ENCODE measurements around the gene HSPA12B.

HSPA12B gene

DNA sequence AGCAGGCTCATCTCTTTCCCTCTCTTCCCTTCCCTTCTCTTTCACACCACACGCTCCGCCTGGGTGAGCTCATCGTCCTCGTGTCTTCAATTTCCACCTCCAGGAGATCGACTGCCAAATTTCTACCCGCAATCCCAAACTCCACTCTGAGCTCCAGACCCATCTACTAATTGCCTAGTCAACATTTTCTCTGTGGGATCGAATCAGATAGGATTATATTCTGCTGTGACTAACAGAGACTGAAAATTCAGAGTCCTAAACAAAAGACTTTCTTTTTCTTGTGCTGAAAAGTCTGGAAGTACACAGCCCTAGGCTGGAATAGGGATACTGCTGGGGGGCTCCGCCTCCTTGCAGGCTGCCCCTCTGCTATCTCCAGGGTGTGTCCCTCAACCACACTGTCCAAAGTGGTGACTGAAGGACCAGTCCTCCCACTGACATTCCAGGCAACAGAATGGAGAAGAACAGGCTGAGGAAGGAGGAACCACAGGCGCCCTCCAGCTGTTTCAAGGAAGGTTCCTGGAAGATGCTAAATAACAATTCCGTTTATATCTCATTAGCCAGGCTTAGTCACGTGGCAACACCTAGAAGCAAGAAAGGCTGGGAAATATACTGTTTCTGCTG lies 5.0 kb upstream of the HSPA12B start:
- DNase-seq (ENCODE audit: low read depth) = peak; percentile 32

DNA sequence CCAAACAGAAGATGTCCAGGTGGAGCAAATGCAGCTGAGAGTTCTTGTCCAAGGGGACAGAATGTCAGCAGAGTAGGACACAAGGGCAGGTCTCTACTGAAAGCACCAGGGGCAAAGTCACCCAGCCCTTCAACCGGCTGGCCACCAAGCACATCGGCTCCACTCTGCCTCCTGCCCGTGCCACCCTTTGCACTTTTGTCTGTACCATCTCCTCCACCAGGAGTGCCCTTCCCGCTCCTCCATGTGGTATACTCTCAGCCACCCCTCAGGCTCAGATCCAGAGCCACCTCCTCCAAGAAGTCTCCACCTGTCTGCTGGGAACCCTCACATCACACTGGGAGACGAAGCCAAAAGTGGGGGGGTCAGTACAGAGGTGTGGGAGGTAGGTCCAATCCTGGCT lies 4.1 kb upstream of the HSPA12B start:
- in situ Hi-C loops (cut with HindIII; ENCODE audit: low sequenced_read_pairs) = no loop called here

More for the DNA sequence above, 5.0 kb upstream of the HSPA12B start:
- TF ChIP-seq, protein P1, sequence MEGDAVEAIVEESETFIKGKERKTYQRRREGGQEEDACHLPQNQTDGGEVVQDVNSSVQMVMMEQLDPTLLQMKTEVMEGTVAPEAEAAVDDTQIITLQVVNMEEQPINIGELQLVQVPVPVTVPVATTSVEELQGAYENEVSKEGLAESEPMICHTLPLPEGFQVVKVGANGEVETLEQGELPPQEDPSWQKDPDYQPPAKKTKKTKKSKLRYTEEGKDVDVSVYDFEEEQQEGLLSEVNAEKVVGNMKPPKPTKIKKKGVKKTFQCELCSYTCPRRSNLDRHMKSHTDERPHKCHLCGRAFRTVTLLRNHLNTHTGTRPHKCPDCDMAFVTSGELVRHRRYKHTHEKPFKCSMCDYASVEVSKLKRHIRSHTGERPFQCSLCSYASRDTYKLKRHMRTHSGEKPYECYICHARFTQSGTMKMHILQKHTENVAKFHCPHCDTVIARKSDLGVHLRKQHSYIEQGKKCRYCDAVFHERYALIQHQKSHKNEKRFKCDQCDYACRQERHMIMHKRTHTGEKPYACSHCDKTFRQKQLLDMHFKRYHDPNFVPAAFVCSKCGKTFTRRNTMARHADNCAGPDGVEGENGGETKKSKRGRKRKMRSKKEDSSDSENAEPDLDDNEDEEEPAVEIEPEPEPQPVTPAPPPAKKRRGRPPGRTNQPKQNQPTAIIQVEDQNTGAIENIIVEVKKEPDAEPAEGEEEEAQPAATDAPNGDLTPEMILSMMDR (IDR thresholded peaks at IDR 0.05; ENCODE audit: low read depth, low read length, missing control alignments) = no peak
- H3K4me3 ChIP-seq (ENCODE audit: low read depth, low read length) = no peak overlapping the region
- in situ Hi-C loops (cut with HindIII; ENCODE audit: low sequenced_read_pairs) = no loop called here

DNA sequence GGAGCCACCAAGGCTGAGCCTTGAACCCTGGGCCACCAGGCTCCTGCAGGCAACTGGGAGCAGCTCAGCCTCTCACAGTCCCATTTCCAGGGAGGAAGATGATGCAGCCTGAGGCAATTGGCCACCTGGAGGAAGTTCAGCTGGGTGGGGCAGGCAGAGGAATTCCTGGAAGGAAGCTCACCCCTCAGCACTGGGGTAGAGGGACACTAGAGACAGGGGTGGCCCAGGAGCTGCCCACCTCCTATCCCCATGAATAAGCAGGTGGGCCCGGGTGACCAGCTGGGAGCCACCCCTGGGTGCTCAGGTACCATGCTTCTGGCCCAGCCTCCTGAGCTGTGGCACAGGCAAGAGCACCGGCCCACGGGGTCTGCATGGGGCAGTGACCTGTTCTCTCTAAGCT lies 3.6 kb upstream of the HSPA12B start:
- TF ChIP-seq, protein P1 (IDR thresholded peaks at IDR 0.05; ENCODE audit: low read depth, low read length, missing control alignments) = no peak
- no peak overlapping the region for H3K4me3 ChIP-seq (ENCODE audit: low read depth, low read length)
- in situ Hi-C loops (cut with HindIII; ENCODE audit: low sequenced_read_pairs) = no loop called here
- no peak for DNase-seq (ENCODE audit: low read depth)

More for the DNA sequence above, 4.1 kb upstream of the HSPA12B start:
- no peak for DNase-seq (ENCODE audit: low read depth)
- no peak overlapping the region for H3K4me3 ChIP-seq (ENCODE audit: low read depth, low read length)
- TF ChIP-seq, protein P1 (IDR thresholded peaks at IDR 0.05; ENCODE audit: low read depth, low read length, missing control alignments) = no peak

GRCh38 chr20:3729378-3729777 lies 3.1 kb upstream of the HSPA12B start:
- TF ChIP-seq, protein P1 (IDR thresholded peaks at IDR 0.05; ENCODE audit: low read depth, low read length, missing control alignments) = no peak
- H3K4me3 ChIP-seq (ENCODE audit: low read depth, low read length) = no peak overlapping the region
- in situ Hi-C loops (cut with HindIII; ENCODE audit: low sequenced_read_pairs) = no loop called here
- no peak for DNase-seq (ENCODE audit: low read depth)

GRCh38 chr20:3729811-3730540 lies 2.5 kb upstream of the HSPA12B start:
- DNase-seq (ENCODE audit: low read depth) = no peak
- in situ Hi-C loops (cut with HindIII; ENCODE audit: low sequenced_read_pairs) = no loop called here
- no peak overlapping the region for H3K4me3 ChIP-seq (ENCODE audit: low read depth, low read length)
- TF ChIP-seq, protein P1 (IDR thresholded peaks at IDR 0.05; ENCODE audit: low read depth, low read length, missing control alignments) = no peak

DNA sequence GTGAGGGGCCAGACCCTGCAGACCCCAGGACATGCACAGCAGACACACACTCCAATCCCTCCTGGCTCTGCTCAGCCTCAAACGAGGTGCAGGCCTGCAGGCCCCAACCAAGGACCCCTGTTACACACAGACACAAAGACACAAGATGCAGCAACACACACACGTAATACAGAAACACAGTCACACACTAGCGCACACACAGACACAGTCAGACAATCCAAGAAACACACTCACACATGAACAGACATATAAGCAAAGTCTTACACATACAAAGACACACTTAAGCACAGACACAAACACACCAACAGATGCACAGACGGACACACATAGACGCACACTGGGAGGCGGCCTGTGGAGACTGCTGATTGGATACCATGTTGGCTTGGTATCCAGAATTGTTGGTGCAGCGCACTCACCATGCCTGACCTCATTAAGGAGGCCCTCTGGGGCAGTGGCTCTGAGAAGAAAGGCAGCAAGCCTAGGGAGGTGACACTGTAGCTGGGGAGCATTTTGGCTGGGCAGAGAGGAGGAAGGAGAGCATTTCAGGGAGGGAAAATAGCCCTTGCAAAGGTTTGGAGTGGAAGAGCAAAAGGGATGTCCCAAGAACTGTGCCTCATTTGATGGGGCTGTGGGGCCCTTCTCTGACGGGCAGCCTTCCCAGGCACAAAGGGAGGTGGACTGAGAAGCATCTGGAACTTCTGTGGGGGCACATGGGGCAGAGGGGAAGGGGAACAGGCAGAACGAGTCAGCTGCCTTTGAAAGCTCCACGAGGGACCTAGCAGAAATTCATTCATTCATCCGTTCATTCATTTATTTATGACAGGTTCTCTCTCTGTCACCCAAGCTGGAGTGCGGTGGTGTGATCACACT lies 1.4 kb upstream of the HSPA12B start:
- DNase-seq (ENCODE audit: low read depth) = no peak
- TF ChIP-seq, protein P1 (IDR thresholded peaks at IDR 0.05; ENCODE audit: low read depth, low read length, missing control alignments) = no peak
- in situ Hi-C loops (cut with HindIII; ENCODE audit: low sequenced_read_pairs) = no loop called here
- no peak overlapping the region for H3K4me3 ChIP-seq (ENCODE audit: low read depth, low read length)

Measured in astrocyte of the cerebellum (primary cell).